ENCODE measurements around the gene E2F1.

The E2F1 gene

DNA sequence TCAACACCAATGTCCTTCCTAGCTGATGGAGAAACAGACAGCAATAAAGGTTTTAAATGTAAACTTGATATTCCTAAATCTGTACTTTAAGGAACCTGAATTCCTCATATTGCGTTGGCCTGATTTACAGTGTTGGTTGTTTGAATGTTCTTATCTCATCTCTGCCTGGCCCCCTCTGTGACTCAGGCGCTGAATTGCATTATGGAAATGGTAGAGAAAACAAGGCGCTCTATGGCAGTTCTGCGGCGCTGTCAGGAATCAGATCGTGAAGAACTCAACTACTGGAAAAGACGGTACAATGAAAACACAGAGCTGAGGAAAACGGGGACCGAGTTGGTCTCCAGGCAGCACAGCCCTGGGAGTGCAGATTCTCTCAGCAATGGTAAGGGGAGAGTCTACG, 56.7 kb downstream of the E2F1 start:
- H3K4me2 ChIP-seq: no peak overlapping the region
- H3K79me2 ChIP-seq (ENCODE audit: insufficient read depth, low read depth): no peaks in the 10 kb centered on the region
- H3K4me1 ChIP-seq (ENCODE audit: low read depth, poor library complexity, severe bottlenecking): no peaks in the 10 kb centered on the region
- TF ChIP-seq, protein P1, sequence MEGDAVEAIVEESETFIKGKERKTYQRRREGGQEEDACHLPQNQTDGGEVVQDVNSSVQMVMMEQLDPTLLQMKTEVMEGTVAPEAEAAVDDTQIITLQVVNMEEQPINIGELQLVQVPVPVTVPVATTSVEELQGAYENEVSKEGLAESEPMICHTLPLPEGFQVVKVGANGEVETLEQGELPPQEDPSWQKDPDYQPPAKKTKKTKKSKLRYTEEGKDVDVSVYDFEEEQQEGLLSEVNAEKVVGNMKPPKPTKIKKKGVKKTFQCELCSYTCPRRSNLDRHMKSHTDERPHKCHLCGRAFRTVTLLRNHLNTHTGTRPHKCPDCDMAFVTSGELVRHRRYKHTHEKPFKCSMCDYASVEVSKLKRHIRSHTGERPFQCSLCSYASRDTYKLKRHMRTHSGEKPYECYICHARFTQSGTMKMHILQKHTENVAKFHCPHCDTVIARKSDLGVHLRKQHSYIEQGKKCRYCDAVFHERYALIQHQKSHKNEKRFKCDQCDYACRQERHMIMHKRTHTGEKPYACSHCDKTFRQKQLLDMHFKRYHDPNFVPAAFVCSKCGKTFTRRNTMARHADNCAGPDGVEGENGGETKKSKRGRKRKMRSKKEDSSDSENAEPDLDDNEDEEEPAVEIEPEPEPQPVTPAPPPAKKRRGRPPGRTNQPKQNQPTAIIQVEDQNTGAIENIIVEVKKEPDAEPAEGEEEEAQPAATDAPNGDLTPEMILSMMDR (conservative IDR thresholded peaks at IDR 0.05; ENCODE audit: low read depth, low read length): no peak
- H2AFZ ChIP-seq (ENCODE audit: low read depth): no peak overlapping the region
- H3K9ac ChIP-seq: no peak overlapping the region
- H3K27ac ChIP-seq: no peak overlapping the region
- H3K4me3 ChIP-seq (IDR thresholded peaks at IDR 0.05; ENCODE audit: insufficient read depth, low read depth, low read length): no peak overlapping the region
- H4K20me1 ChIP-seq (ENCODE audit: insufficient read depth): no peaks in the 10 kb centered on the region
- H3K27me3 ChIP-seq (ENCODE audit: insufficient read depth, low read depth): no peaks in the 10 kb centered on the region
- no peaks in the 10 kb centered on the region for H3K36me3 ChIP-seq (ENCODE audit: insufficient read depth)

DNA sequence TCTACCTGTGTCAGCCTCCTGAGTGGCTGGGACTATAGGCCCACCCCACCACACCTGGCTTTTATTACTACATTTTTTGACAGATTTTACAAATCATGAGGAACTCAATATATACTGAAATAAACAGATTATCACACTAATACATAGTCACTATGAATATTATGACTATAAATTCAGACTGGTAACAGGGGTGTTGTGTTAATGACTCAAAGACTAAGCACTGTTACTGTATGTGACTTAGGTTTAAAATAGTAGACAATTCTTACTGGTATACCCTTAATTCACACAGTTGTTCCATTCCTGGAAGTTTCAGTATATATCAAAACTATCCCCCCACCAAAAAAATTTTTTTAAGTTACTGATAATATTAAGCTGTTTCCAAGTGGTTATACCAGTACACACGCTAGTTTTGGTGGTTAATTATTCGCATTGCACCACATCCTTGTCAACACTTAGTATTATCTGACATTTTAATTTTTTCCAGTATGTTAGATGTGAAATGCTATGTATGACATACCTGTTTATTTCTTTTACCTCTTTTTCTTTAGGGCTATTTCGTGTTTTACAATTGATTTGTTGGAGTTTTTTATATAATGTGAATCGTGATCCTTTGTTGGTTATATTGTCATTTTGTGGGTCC, 58.5 kb downstream of the E2F1 start:
- Histone ChIP-seq H4K20me1 (ENCODE audit: insufficient read depth) (no peaks in the 10 kb centered on the region), H3K27me3 (ENCODE audit: insufficient read depth, low read depth) (no peaks in the 10 kb centered on the region), H3K4me1 (ENCODE audit: low read depth, poor library complexity, severe bottlenecking) (no peaks in the 10 kb centered on the region), H3K79me2 (ENCODE audit: insufficient read depth, low read depth) (no peaks in the 10 kb centered on the region), H3K36me3 (ENCODE audit: insufficient read depth) (no peaks in the 10 kb centered on the region), H3K4me3 (IDR thresholded peaks at IDR 0.05; ENCODE audit: insufficient read depth, low read depth, low read length) (no peak overlapping the region), H2AFZ (ENCODE audit: low read depth) (no peak overlapping the region), H3K27ac (no peak overlapping the region), H3K9ac (no peak overlapping the region), H3K4me2 (no peak overlapping the region)
- TF ChIP-seq, protein P1 (conservative IDR thresholded peaks at IDR 0.05; ENCODE audit: low read depth, low read length): no peak

DNA sequence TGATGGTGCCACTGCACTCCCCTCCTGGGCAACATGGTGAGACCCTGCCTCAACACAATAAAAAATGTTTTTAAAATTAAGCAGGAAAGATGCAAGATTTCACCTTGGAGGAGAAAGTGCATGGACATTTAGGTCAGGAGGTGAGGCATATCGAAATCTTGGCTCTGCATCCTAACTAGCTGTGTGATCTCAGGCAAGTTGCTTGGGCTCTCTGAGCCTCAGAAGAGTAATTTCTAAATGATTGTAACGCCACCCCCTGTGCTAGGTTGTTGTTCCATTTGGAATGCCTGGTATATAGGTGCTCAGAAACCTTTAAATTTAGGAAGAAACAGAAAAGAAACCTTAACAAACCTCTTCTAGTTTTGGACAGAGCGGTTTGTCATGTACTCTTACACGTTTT, 60.0 kb downstream of the E2F1 start:
- Histone ChIP-seq H3K4me3 (IDR thresholded peaks at IDR 0.05; ENCODE audit: insufficient read depth, low read depth, low read length) (no peak overlapping the region), H3K79me2 (ENCODE audit: insufficient read depth, low read depth) (no peaks in the 10 kb centered on the region), H3K27me3 (ENCODE audit: insufficient read depth, low read depth) (no peaks in the 10 kb centered on the region), H2AFZ (ENCODE audit: low read depth) (no peak overlapping the region), H3K27ac (no peak overlapping the region), H3K9ac (no peak overlapping the region), H3K4me1 (ENCODE audit: low read depth, poor library complexity, severe bottlenecking) (no peaks in the 10 kb centered on the region), H3K36me3 (ENCODE audit: insufficient read depth) (no peaks in the 10 kb centered on the region), H3K4me2 (no peak overlapping the region), H4K20me1 (ENCODE audit: insufficient read depth) (no peaks in the 10 kb centered on the region)
- TF ChIP-seq, protein P1 (conservative IDR thresholded peaks at IDR 0.05; ENCODE audit: low read depth, low read length): no peak

Measured in KMS-11 (cell line).